Activated T-cell treated with anti-CD3 and anti-CD28 coated beads, Interleukin-2, amount 50 U/mL, for 48 hours (primary cell): ENCODE results near the gene ZNF385B.

Experiments used
- DNase-seq, 2 experiments: peaks; one replicate each; pipeline ENCODE4 v3.0.0-alpha.2; 2020

The ZNF385B gene

GRCh38 chr2:179855673-179856072 lies 5.7 kb downstream of the ZNF385B start:
- no peak for DNase-seq

- DNase-seq = no peak
These were observed 6.5 kb downstream of the ZNF385B start for GRCh38 chr2:179854891-179855290.

- no peak for DNase-seq
These were observed 8.3 kb downstream of the ZNF385B start for GRCh38 chr2:179853108-179853507.

GRCh38 chr2:179850188-179850587 lies 11.2 kb downstream of the ZNF385B start:
- no peak for DNase-seq

GRCh38 chr2:179849719-179850118 lies 11.7 kb downstream of the ZNF385B start:
- no peak for DNase-seq

- no peak for DNase-seq
These were observed 17.9 kb downstream of the ZNF385B start for GRCh38 chr2:179843541-179843940.

- DNase-seq = peak in 1 of 2 experiments; percentile 19
These were observed 18.8 kb downstream of the ZNF385B start for GRCh38 chr2:179842498-179843153.

GRCh38 chr2:179840840-179841239 lies 20.6 kb downstream of the ZNF385B start:
- DNase-seq = no peak

- no peak for DNase-seq
These were observed 24.0 kb downstream of the ZNF385B start for GRCh38 chr2:179837408-179837807.

GRCh38 chr2:179830043-179830787 lies 31.2 kb downstream of the ZNF385B start:
- DNase-seq = no peak

GRCh38 chr2:179826297-179826696 lies 35.1 kb downstream of the ZNF385B start:
- DNase-seq = no peak

- no peak for DNase-seq
These were observed 35.9 kb downstream of the ZNF385B start for GRCh38 chr2:179825494-179825893.

- no peak for DNase-seq
These were observed 36.5 kb downstream of the ZNF385B start for GRCh38 chr2:179824961-179825360.

- no peak for DNase-seq
These were observed 38.9 kb downstream of the ZNF385B start for GRCh38 chr2:179822540-179822939.

GRCh38 chr2:179818546-179818945 lies 42.9 kb downstream of the ZNF385B start:
- no peak for DNase-seq

GRCh38 chr2:179817181-179817841 lies 44.1 kb downstream of the ZNF385B start:
- no peak for DNase-seq

- DNase-seq = no peak
These were observed 47.4 kb downstream of the ZNF385B start for GRCh38 chr2:179814050-179814449.

- no peak for DNase-seq
These were observed 48.9 kb downstream of the ZNF385B start for GRCh38 chr2:179812501-179812900.

- no peak for DNase-seq
These were observed 50.4 kb downstream of the ZNF385B start for GRCh38 chr2:179811042-179811441.

GRCh38 chr2:179809606-179810005 lies 51.8 kb downstream of the ZNF385B start:
- DNase-seq = no peak

- DNase-seq = no peak
These were observed 56.4 kb downstream of the ZNF385B start for GRCh38 chr2:179805001-179805400.

- DNase-seq = no peak
These were observed 57.2 kb downstream of the ZNF385B start for GRCh38 chr2:179804206-179804605.

GRCh38 chr2:179802051-179802882 lies 59.1 kb downstream of the ZNF385B start:
- no peak for DNase-seq
